ENCODE data around the gene LHX3.

Gene LHX3

DNA sequence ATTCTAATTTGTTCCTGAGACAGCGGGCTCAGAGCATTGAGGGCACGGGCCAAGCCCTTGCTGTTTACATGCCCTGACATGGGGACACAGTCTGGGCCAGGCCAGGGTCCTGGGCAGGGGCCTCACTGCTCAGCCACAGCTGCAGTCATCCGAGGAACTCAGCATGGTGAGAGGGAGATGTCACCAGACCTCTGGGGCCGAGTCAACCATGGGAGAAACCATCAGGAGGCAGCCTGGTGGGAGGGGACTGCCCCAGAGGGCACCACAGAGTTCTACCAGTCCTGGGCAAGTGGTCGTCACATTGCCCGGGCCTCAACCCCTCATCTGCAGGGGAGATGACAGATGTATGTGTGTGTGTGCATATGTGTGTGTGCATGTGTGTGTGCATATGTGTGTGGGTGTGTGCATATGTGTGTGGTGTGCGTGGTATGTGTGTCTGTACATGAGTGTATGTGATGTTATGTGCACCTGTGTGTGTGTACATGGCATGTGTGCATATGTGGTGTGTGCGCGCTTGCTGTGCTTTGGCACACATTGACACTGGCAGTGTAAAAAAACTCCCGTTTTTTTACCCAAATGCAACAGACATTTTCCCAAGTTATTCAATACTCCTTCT, 43.8 kb downstream of the LHX3 start:
- Histone ChIP-seq H4K91ac (ENCODE audit: low read depth, low read length) (no peak overlapping the region), H3K4me3 (ENCODE audit: low read depth, low read length) (no peak overlapping the region), H2AK5ac (ENCODE audit: low read length) (no peak overlapping the region), H3K4me1 (ENCODE audit: control insufficient read depth in 1 of 2, insufficient read depth in 2 of 2, low read length in 2 of 2) (no peaks in the 10 kb centered on the region), H4K12ac (ENCODE audit: low read depth, low read length) (no peak overlapping the region), H2BK5ac (ENCODE audit: low read depth, low read length, poor library complexity) (no peak overlapping the region), H4K8ac (ENCODE audit: low read depth, low read length) (no peak overlapping the region), H3K27me3 (ENCODE audit: insufficient read depth, low read length) (no peaks in the 10 kb centered on the region), H2AFZ (ENCODE audit: insufficient read depth, low read length, poor library complexity) (no peak overlapping the region), H3K27ac (ENCODE audit: low read depth, low read length) (no peak overlapping the region), H3K36me3 (ENCODE audit: control insufficient read depth in 1 of 2, insufficient read depth in 2 of 2, low read length in 2 of 2) (no peaks in the 10 kb centered on the region), H3K79me2 (ENCODE audit: control insufficient read depth, insufficient read depth, low read length, poor library complexity) (no peaks in the 10 kb centered on the region), H3K4ac (ENCODE audit: low read depth, low read length) (no peak overlapping the region), H3K23ac (ENCODE audit: low read length) (peak overlapping the region; percentile 35), H3K4me2 (ENCODE audit: low read length) (no peak overlapping the region), H3K18ac (ENCODE audit: low read length) (no peak overlapping the region), H3K9ac (ENCODE audit: low read length) (peak overlapping the region; percentile 22), H2BK120ac (ENCODE audit: insufficient read depth, low read length, poor library complexity) (no peak overlapping the region), H3K9me3 (ENCODE audit: insufficient read depth, low read depth, low read length) (peaks cover 3% of the 10 kb centered on the region), H3K14ac (ENCODE audit: low read length) (no peak overlapping the region), H2BK12ac (ENCODE audit: low read length) (no peak overlapping the region), H3K79me1 (ENCODE audit: low read length) (no peaks in the 10 kb centered on the region)
- no CpG with 5 or more reads among the region's 10 CpGs for WGBS (ENCODE audit: extremely low coverage, insufficient coverage, insufficient read length)
- no peak for DNase-seq

DNA sequence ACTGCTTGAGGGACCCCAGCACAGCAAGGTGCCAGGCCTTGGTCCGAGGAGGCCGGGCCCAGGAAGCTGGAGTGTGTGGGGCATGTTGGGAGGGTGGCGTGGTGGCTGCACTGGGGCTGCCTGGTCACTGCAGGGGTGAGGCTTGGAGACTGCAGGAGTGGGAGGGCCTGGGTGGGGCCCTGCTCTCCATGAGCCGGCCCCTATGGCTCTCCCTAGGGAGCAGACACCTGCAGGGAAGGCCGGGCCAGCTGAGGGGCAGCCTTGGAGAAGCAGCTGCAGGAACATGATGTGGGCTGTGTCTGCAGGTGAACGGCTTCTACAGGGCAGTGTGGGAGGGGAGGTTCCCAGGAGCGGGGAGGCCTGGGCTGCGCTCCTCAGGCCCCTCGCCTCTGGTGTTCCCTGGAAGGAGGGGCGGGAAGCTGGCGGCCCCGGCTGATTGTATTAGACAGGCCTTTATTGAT, 44.5 kb downstream of the LHX3 start:
- H3K9ac ChIP-seq (ENCODE audit: low read length): no peak overlapping the region

DNA sequence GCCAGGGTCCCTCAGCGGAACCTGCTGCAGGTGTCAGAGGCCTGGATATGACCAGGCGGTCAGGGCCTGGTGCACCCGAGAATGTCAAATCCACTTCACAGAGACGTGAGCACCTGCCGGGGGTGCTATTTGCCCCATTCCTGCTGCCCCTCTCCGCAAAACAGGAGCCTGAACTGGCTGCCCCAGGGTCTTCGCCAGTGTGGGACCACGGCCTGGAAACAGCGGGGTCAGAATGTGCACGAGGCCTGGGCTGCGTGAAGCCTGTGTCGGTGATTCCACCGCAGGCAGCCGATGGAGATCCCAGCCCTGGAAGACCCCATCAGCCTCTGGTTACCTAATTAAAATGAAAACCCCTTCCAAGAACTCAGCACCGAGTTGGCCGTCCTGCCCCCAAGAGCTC, 45.1 kb downstream of the LHX3 start:
- Histone ChIP-seq H4K91ac (ENCODE audit: low read depth, low read length) (no peak overlapping the region), H3K27me3 (ENCODE audit: insufficient read depth, low read length) (no peaks in the 10 kb centered on the region), H4K8ac (ENCODE audit: low read depth, low read length) (no peak overlapping the region), H3K79me1 (ENCODE audit: low read length) (no peaks in the 10 kb centered on the region), H3K79me2 (ENCODE audit: control insufficient read depth, insufficient read depth, low read length, poor library complexity) (no peaks in the 10 kb centered on the region), H3K4me2 (ENCODE audit: low read length) (no peak overlapping the region), H2AK5ac (ENCODE audit: low read length) (no peak overlapping the region), H3K36me3 (ENCODE audit: control insufficient read depth in 1 of 2, insufficient read depth in 2 of 2, low read length in 2 of 2) (no peaks in the 10 kb centered on the region), H3K9ac (ENCODE audit: low read length) (no peak overlapping the region), H2BK120ac (ENCODE audit: insufficient read depth, low read length, poor library complexity) (no peak overlapping the region), H3K4ac (ENCODE audit: low read depth, low read length) (no peak overlapping the region), H2BK12ac (ENCODE audit: low read length) (no peak overlapping the region), H3K9me3 (ENCODE audit: insufficient read depth, low read depth, low read length) (peaks cover 2% of the 10 kb centered on the region), H3K14ac (ENCODE audit: low read length) (no peak overlapping the region), H2AFZ (ENCODE audit: insufficient read depth, low read length, poor library complexity) (no peak overlapping the region), H4K12ac (ENCODE audit: low read depth, low read length) (no peak overlapping the region), H3K27ac (ENCODE audit: low read depth, low read length) (no peak overlapping the region), H3K18ac (ENCODE audit: low read length) (no peak overlapping the region), H3K23ac (ENCODE audit: low read length) (no peak overlapping the region), H3K4me3 (ENCODE audit: low read depth, low read length) (no peak overlapping the region), H2BK5ac (ENCODE audit: low read depth, low read length, poor library complexity) (no peak overlapping the region), H3K4me1 (ENCODE audit: control insufficient read depth in 1 of 2, insufficient read depth in 2 of 2, low read length in 2 of 2) (no peaks in the 10 kb centered on the region)
- DNase-seq: no peak
- WGBS (ENCODE audit: extremely low coverage, insufficient coverage, insufficient read length): no CpG with 5 or more reads among the region's 16 CpGs

More for the DNA sequence above, 44.5 kb downstream of the LHX3 start:
- no peak overlapping the region for H2BK120ac ChIP-seq (ENCODE audit: insufficient read depth, low read length, poor library complexity)
- no peak overlapping the region for H3K4ac ChIP-seq (ENCODE audit: low read depth, low read length)
- H4K8ac ChIP-seq (ENCODE audit: low read depth, low read length): no peak overlapping the region
- no peak overlapping the region for H2BK5ac ChIP-seq (ENCODE audit: low read depth, low read length, poor library complexity)
- H3K23ac ChIP-seq (ENCODE audit: low read length): no peak overlapping the region
- H2AK5ac ChIP-seq (ENCODE audit: low read length): no peak overlapping the region
- H2AFZ ChIP-seq (ENCODE audit: insufficient read depth, low read length, poor library complexity): no peak overlapping the region
- no peaks in the 10 kb centered on the region for H3K27me3 ChIP-seq (ENCODE audit: insufficient read depth, low read length)
- no peaks in the 10 kb centered on the region for H3K79me1 ChIP-seq (ENCODE audit: low read length)
- no peak overlapping the region for H3K18ac ChIP-seq (ENCODE audit: low read length)
- WGBS (ENCODE audit: extremely low coverage, insufficient coverage, insufficient read length): no CpG with 5 or more reads among the region's 12 CpGs
- no peak overlapping the region for H3K14ac ChIP-seq (ENCODE audit: low read length)
- H3K36me3 ChIP-seq (ENCODE audit: control insufficient read depth in 1 of 2, insufficient read depth in 2 of 2, low read length in 2 of 2): no peaks in the 10 kb centered on the region
- H3K4me1 ChIP-seq (ENCODE audit: control insufficient read depth in 1 of 2, insufficient read depth in 2 of 2, low read length in 2 of 2): no peaks in the 10 kb centered on the region
- peaks cover 3% of the 10 kb centered on the region for H3K9me3 ChIP-seq (ENCODE audit: insufficient read depth, low read depth, low read length)
- no peaks in the 10 kb centered on the region for H3K79me2 ChIP-seq (ENCODE audit: control insufficient read depth, insufficient read depth, low read length, poor library complexity)
- no peak overlapping the region for H3K4me2 ChIP-seq (ENCODE audit: low read length)
- no peak overlapping the region for H2BK12ac ChIP-seq (ENCODE audit: low read length)
- H4K12ac ChIP-seq (ENCODE audit: low read depth, low read length): no peak overlapping the region
- no peak overlapping the region for H4K91ac ChIP-seq (ENCODE audit: low read depth, low read length)
- no peak overlapping the region for H3K4me3 ChIP-seq (ENCODE audit: low read depth, low read length)
- no peak overlapping the region for H3K27ac ChIP-seq (ENCODE audit: low read depth, low read length)
- no peak for DNase-seq

DNA sequence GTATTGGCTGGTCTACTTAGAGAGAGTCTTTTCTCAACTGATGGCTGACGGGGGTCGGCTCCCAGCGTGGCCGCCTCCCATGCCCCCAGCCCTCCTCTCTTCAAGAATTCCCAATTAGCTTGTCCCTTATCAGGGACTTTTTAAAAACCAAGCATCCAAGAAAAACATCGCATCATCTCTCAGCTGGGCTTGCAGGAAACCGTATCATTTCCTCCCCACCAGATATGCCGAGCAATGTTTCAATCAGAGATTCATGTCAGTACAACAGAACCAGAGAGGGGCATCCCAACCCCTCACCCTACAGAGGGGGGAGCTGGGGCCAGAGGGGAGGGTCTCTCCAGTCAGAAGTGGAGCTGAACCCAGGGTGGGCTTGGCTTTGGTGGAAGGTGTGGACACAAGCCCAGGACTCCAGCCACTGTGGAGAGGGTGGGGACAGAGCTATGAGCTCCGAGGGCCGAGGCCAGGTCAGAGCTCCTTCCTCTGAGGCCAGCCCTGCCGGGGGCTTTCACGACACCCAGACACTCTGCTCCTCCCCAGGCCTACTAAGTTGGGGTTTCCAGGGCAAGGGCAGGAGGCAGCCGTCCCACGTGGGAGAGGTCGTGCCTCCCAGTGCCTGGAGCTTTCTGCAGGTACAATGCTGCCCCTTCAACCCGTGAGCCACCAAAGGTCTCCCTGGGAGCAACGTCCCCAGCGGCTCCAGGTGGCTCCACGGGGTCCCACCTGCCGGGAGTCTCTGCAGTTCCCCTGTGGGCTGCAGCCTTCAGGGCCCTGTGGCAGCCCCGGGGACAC, 47.3 kb downstream of the LHX3 start:
- Histone ChIP-seq H3K4me2 (ENCODE audit: low read length) (no peak overlapping the region), H3K4me3 (ENCODE audit: low read depth, low read length) (no peak overlapping the region)

More for the DNA sequence above, 47.3 kb downstream of the LHX3 start:
- Histone ChIP-seq H3K27me3 (ENCODE audit: insufficient read depth, low read length) (no peaks in the 10 kb centered on the region), H4K91ac (ENCODE audit: low read depth, low read length) (no peak overlapping the region), H3K14ac (ENCODE audit: low read length) (no peak overlapping the region), H3K23ac (ENCODE audit: low read length) (no peak overlapping the region), H3K36me3 (ENCODE audit: control insufficient read depth in 1 of 2, insufficient read depth in 2 of 2, low read length in 2 of 2) (no peaks in the 10 kb centered on the region), H2BK12ac (ENCODE audit: low read length) (no peak overlapping the region), H2AFZ (ENCODE audit: insufficient read depth, low read length, poor library complexity) (no peak overlapping the region), H3K9me3 (ENCODE audit: insufficient read depth, low read depth, low read length) (peaks cover 2% of the 10 kb centered on the region), H3K27ac (ENCODE audit: low read depth, low read length) (no peak overlapping the region), H2AK5ac (ENCODE audit: low read length) (no peak overlapping the region), H3K4me1 (ENCODE audit: control insufficient read depth in 1 of 2, insufficient read depth in 2 of 2, low read length in 2 of 2) (no peaks in the 10 kb centered on the region), H3K4ac (ENCODE audit: low read depth, low read length) (no peak overlapping the region), H3K18ac (ENCODE audit: low read length) (no peak overlapping the region), H3K9ac (ENCODE audit: low read length) (no peak overlapping the region), H2BK5ac (ENCODE audit: low read depth, low read length, poor library complexity) (no peak overlapping the region), H3K79me1 (ENCODE audit: low read length) (no peaks in the 10 kb centered on the region), H3K79me2 (ENCODE audit: control insufficient read depth, insufficient read depth, low read length, poor library complexity) (no peaks in the 10 kb centered on the region), H4K8ac (ENCODE audit: low read depth, low read length) (no peak overlapping the region), H4K12ac (ENCODE audit: low read depth, low read length) (no peak overlapping the region), H2BK120ac (ENCODE audit: insufficient read depth, low read length, poor library complexity) (no peak overlapping the region)
- DNase-seq: no peak
- no CpG with 5 or more reads among the region's 20 CpGs for WGBS (ENCODE audit: extremely low coverage, insufficient coverage, insufficient read length)
